Measurements from ENCODE around the gene IFNG.

IFNG gene

GRCh38 chr12:68166317-68166831, 6.8 kb upstream of the IFNG start:
- DNase-seq (ENCODE audit: low read depth in 2 of 2) = no peak

DNA sequence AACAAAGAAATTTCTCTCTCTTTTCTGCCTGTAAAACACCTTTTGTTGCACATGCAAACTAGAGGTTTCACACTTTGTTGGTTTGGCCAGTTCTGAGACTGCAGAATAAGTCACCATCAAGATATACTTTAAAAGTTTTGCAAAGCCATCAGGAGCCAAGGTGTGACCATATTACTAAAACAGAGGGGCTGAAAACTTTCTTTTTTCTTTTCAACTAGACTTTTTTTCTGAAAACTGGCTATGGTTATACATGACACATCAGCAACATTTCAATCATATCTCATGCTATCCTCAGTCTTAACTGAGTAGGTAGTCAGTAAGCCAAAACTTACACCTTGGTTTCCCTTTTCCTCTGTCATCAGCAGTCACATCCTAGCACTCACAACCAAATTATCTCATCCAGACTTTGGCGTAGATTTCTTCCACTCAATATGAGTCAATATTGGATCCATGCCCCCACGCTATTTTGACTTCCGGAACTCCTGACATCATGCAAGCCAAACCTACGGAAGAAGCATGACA, 4.1 kb upstream of the IFNG start:
- DNase-seq (ENCODE audit: low read depth in 2 of 2) = no peak

DNA sequence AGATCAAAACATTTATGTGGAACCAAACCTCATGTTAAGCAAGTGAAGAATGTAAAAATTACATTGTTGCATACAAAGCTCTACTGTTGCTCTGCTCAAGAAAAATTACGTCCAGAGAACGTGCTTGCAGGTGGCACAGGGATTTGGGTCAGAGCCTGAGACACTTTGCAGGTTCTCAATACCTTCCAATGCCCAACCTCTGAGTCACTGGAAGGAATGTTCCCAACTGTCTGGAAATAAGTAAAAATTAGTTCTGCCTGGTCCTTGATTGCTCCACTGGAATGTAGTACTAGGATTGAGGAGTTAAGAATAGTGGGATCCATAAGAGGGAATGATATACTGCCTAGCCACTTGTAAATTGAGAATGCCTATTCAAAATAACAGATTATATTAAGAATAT, 2.8 kb upstream of the IFNG start:
- DNase-seq (ENCODE audit: low read depth in 2 of 2) = no peak

- DNase-seq (ENCODE audit: low read depth in 2 of 2) = no peak
These were observed 1.1 kb downstream of the IFNG start for GRCh38 chr12:68158432-68158831.

DNA sequence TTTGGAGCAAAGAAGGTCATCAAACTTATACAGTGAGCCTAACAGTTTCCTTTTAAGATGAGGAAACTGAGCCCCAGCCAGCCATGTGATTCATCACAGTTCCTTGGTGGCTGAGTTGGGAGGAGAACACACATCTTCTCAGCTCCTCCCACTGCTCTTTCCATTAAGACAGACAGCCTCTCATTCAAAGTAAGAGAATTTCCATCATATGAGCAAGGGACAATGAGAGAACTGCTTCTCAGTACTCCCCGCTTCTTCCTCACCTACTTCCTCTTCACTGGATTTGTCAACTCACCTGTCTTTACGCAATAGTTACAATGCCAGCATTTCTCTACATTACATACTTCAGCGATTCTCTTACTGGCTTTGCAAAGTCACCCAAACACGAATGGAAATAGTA, 2.2 kb downstream of the IFNG start:
- no peak for DNase-seq (ENCODE audit: low read depth in 2 of 2)

DNA sequence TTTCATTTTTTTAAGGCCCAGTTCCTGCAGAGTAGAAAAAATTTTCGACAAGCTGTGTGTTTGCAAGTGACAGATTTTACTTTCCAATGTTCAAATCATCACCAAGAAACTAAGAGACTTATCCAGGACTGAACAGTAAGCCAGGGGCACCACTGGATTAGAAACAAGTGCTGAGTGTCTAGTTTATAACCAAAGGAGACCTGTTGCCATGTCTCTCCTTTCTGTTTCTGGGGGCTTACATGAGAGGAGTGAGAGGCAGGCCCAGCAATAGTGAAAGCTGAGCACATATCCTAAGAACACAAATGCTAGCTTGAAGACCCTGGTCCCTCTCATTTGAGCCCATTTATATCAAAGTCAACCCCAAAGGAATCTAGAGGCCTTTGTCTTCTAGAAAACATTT, 2.9 kb downstream of the IFNG start:
- DNase-seq (ENCODE audit: low read depth in 2 of 2) = no peak

DNA sequence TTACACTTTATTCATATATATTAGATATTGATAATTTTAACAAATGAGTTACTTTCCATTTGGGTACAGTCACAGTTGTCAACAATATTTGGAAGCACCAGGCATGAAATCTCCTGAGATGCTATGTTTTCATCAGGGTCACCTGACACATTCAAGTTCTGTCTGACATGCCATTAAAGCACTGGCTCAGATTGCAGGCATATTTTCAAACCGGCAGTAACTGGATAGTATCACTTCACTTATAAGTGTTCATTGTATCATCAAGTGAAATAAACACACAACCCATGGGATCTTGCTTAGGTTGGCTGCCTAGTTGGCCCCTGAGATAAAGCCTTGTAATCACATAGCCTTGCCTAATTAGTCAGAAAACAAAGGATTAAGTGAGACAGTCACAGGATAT, 4.8 kb downstream of the IFNG start:
- no peak for DNase-seq (ENCODE audit: low read depth in 2 of 2)

DNA sequence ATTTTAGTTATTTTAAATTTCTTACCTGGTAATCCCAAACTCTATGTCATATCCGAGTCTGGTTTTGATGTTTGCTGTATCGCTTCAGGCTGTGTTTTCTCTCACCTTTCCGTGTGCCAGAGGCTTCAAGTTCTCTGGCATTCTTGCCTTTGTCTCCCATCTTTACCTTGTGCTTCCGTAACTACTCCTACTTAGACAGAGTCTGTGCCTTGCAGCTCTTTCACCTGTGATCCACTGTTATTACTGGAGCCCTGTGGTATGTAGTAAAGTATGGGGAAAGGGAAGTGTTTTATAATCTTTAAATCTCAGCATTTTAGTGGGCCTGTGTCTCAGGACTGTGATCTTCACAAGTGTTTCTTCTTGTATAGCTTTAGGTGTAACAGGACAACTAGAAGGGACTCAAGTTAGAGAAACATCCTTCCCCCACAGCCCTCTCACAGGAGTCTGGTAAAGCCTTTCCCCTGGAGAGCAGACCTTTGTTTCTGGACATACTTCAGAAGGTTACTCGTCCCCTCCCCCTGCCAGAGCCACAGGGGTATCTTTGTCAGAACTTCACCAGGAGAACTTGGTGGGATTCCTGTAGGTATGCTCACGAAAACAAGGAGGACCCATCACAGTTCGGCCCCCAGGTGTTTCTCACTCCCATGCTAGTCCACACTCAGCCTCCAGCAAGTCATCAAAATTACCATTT, 11.1 kb downstream of the IFNG start:
- DNase-seq (ENCODE audit: low read depth in 2 of 2) = no peak

DNA sequence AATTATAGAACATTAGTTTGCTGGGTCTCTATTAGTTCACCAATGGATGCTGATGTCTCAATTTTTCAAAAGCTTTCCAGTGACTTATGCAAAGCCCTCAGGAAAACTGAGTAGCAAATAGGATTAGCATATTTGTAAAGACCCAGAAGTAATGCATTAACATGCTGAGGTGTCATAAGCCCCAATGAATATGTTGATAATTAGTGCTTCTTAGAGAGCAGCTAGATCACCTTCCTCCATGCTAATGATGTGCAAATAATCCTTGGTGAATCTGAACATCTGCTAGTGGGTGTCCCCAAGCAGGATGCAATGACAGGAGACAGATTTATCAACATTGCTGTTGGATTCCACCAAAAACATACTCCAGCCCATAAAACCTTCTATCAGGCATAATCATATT, 19.0 kb downstream of the IFNG start:
- no peak for DNase-seq (ENCODE audit: low read depth in 2 of 2)

GRCh38 chr12:68139941-68140340, 19.6 kb downstream of the IFNG start:
- DNase-seq (ENCODE audit: low read depth in 2 of 2) = no peak

GRCh38 chr12:68139001-68139400, 20.5 kb downstream of the IFNG start:
- no peak for DNase-seq (ENCODE audit: low read depth in 2 of 2)

DNA sequence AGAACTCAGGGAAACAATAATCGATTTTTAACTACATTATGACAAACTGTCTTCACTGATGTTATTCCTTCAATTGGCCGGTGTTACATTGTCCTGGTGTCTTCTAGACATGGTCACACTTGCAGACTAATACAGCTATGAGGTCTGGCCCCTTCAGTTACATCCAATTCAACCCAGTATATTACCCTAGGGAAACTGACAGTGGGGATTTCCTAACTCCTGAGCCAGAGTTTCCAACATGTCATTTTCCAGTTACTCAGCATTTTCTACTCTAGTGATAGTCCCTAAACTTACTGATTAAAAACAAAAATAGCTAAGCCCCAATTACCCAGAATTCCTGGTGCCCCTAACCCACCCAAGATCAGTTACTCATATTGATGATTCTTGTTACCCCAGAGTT, 21.1 kb downstream of the IFNG start:
- DNase-seq (ENCODE audit: low read depth in 2 of 2) = no peak

DNA sequence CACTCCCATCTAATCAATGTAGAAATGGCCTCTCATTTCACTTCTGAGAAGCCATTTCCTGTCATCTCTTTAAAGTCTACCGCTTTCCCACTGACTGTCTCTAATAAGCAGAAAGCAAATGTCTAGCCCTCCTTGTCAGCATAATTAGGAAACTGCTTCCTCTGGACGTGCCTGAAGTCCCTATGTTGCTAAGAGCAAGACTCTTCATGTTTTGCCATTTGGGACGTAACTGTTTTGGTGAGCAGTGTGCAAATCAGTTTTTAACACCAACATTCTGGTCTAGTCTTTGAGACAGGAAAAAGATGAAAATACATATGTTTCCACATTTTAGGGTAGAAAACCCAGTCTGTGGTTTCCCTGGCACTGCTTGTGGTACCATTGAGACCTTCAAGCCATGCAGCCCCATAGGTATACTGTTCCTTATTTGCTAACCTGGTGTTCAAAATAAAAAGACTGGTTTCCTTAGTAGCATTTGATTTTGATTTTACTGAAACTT, 22.2 kb downstream of the IFNG start:
- no peak for DNase-seq (ENCODE audit: low read depth in 2 of 2)

DNA sequence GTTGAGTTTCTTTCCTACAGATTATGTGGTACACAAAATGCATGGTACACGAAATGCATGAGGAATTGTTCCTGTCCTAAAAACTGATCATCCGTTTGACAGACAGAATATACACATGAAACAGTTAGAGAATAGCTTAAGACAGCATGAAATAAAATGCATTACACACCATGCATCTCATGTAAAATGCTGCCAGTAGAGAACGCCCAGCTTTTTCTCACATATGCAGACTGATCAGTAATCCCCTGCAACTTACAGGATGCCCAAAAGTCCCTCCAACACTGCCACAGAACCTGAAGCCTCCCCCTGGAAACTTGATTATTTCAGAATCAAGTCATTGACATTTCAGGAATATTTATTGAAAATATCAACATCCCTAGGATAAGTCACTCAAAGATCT, 24.0 kb downstream of the IFNG start:
- DNase-seq (ENCODE audit: low read depth in 2 of 2) = no peak

DNA sequence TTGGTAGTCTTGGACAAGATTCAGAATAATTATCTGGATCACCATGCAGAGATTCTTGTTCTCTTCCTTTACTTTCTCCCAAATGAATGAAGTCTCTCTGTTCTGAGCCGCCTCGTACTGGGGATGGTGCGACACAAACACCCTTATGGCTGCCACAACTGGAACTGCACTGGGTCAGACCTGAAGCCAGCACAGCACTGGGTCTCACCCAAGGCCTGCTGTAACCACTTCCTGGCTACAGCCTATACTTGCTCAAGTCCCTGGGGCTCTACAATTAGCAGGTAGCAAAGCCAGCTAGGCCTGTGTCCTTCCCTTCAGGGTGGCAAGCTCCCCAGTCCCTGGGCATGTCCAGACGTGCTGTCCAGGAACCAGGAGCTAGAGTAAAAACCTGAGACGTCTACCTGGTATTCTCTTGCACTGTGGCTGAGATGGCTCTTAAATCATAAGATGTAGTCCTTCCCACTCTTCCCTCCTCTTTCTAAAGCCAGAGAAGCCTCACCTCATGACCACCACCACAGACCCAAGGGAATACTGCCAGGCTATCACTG, 27.6 kb downstream of the IFNG start:
- no peak for DNase-seq (ENCODE audit: low read depth in 2 of 2)

GRCh38 chr12:68129979-68130378, 29.6 kb downstream of the IFNG start:
- DNase-seq (ENCODE audit: low read depth in 2 of 2) = no peak

DNA sequence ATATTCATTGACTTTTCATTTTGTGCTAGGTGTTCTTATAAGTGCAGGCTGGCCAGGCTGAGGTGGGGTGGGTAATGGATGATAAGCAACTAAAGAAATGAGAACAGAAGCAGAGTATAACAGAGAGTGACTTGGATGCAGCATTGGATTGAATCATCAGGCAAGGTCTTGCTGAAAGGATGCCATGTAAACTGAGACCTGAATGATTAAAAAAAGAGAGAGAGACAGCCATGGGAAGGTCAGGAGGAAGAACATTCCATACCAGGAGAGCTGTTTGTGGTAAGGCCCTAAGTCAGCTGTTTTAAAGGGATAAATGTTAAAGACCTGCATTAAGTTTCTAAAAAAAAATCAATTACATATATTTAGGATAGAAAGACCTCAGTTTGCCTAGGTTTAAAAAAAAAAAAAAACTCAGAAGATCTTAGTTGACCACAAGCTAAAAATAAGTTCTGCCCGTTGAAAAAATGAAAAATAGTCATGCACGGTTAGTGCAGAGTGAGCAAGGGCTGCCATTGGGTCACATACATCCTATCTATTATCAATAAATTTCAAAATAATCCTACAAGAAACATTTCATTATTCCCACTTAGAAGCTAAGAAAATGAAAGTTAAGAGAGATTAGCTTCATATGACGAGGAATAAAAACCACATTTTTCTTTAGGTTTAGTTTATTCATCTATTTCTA, 37.2 kb downstream of the IFNG start:
- no peak for DNase-seq (ENCODE audit: low read depth in 2 of 2)

- no peak for DNase-seq (ENCODE audit: low read depth in 2 of 2)
These were observed 38.4 kb downstream of the IFNG start for GRCh38 chr12:68121143-68121542.

DNA sequence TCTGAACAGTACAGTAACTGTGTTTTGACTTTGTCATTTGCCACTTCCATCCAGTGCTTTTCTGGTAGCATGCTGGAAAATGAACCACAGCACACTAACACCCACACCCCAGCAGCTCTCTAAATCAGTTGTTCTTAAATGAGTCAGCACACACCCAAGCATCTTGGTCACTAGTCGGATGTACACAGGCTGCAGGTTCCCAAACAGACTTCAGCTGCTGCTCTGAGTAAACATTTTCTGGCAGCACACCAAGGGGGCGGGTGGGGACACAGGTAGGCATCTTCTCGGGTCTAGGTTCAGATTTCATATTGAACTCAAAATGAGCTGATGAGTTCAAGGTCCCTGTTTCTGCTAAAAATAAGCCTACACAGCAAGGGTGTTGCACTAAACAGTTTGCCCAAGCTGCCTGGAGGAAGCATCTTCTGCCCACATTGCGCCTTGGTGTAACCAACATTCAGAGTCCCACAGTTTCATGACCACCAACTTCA, 39.8 kb downstream of the IFNG start:
- peak; percentile 38 to 58 for DNase-seq (ENCODE audit: low read depth in 2 of 2)

DNA sequence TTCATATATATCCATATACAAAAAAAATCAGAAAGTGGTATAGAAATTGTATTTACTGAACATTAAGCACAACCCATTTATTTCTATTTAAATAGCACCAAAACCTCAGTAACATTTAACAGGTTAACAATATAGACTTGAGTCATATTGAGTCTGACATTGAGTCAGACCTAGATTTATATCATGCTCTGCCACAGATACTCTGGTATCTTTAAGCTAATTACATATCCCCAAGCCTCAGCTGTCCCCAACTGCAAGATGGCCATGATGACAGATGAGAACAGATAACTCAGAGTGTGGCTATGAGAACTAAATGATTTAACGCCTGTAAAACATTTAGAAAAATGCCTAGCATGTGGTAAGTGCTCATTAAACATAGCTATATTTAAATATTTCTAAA, 40.3 kb downstream of the IFNG start:
- DNase-seq (ENCODE audit: low read depth in 2 of 2) = no peak

DNA sequence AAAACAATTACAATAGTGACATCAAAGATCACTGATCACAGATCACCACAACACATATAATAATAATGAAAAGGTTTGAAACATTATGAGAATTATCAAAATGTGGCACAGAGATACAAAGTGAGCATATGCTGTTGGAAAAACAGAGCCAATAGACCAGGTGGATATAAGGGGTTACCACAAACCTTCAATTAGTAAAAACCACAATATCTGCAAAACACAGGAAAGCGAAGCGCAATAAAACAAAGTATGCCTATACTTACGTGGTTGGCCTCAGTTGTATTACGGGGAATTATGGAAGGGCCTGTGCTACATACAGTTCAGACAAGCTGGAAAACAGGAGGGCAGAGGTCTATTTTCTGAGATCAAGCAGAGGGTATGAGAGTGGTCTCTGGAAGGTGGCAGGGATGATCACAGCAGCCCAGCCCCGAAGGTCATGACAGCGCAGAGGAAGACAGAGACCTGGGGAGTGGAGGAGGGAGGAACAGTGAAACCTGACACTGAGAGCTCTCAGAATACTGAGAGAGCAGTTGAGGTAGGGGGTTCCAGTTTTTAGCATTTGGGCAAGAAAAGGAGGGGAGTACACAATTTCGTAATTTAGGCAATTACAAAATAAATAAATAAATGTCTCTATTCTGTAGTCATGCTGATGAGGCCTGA, 41.3 kb downstream of the IFNG start:
- DNase-seq (ENCODE audit: low read depth in 2 of 2) = no peak

- DNase-seq (ENCODE audit: low read depth in 2 of 2) = no peak
These were observed 41.9 kb downstream of the IFNG start for GRCh38 chr12:68117661-68118060.

Measured in stimulated activated CD4-positive, alpha-beta T cell treated with anti-CD3 and anti-CD28 coated beads, Interleukin-12 subunit alpha, Interleukin-12 subunit beta, amount 100 ng/mL, for 24 hours (primary cell).